Liver (tissue), 9 donors: Measurements from ENCODE around the gene TEC. TPM values are rescaled to one million over a fixed set of nuclear protein-coding genes. Genes with fewer than 3 reads are reported as not detected.
A peak's percentile ranks its signal among the peaks of the same experiment; 100 is the strongest.
"Not testable (repeated sequence)": the region's sequence is repeated elsewhere in the genome, so short reads cannot be mapped to it uniquely, and the experiment has no call there.

ENCODE experiments used
- DNase-seq: peaks from one replicate; pipeline ENCODE4 v3.0.0-alpha.2; 2017; ENCODE audit warnings: low spot score
- H3K27ac ChIP-seq, 2 donors: one replicate each; pipeline ENCODE4 v1.7.0; 2013; ENCODE audit warnings: inconsistent platforms in 2 of 2, low read length in 2 of 2, control low read depth in 1 of 2, low read depth in 1 of 2, mild to moderate bottlenecking in 1 of 2
- H3K27me3 ChIP-seq, 4 donors: one replicate each; pipeline versions ENCODE4 v1.6.1 to v1.7.0; 2013; ENCODE audit warnings: low read length in 3 of 4, inconsistent platforms in 1 of 4, mild to moderate bottlenecking in 1 of 4, moderate library complexity in 1 of 4; ENCODE audit not compliant: control insufficient read depth in 4 of 4, insufficient read depth in 4 of 4
- H3K36me3 ChIP-seq, 4 donors: one replicate each; pipeline versions ENCODE4 v1.6.1 to v1.7.0; 2013; ENCODE audit warnings: low read length in 3 of 4, mild to moderate bottlenecking in 3 of 4, low read depth in 1 of 4, moderate library complexity in 1 of 4; ENCODE audit not compliant: control insufficient read depth in 4 of 4, insufficient read depth in 3 of 4
- H3K4me1 ChIP-seq, 4 donors: one replicate each; pipeline versions ENCODE4 v1.6.1 to v1.7.0; 2013; ENCODE audit warnings: low read length in 3 of 4, mild to moderate bottlenecking in 3 of 4, moderate library complexity in 1 of 4; ENCODE audit not compliant: control insufficient read depth in 4 of 4, insufficient read depth in 4 of 4
- H3K4me3 ChIP-seq, 3 donors: one replicate each; pipeline versions ENCODE4 v1.6.1 to v1.7.0; 2013; ENCODE audit warnings: low read length in 3 of 3, control low read depth in 1 of 3, low read depth in 1 of 3, mild to moderate bottlenecking in 1 of 3
- H3K9ac ChIP-seq, 2 donors: one replicate each; pipeline ENCODE4 v1.7.0; 2013; ENCODE audit warnings: low read length in 2 of 2, mild to moderate bottlenecking in 2 of 2, moderate library complexity in 2 of 2, control low read depth in 1 of 2, low read depth in 1 of 2
- H3K9me3 ChIP-seq, 4 donors: one replicate each; pipeline versions ENCODE4 v1.6.1 to v1.7.0; 2013; ENCODE audit warnings: low read length in 3 of 4; ENCODE audit not compliant: control insufficient read depth in 4 of 4
- ATF3 ChIP-seq: IDR thresholded peaks from 2 replicates; pipeline ENCODE4 v1.6.1; 2016; ENCODE audit warnings: antibody characterized with exemption
- EGR1 ChIP-seq, 2 donors: IDR thresholded peaks; 2 replicates each; pipeline ENCODE4 v1.6.1; 2016 to 2018; ENCODE audit warnings: antibody characterized with exemption in 2 of 2, low read depth in 2 of 2
- FOXA1 ChIP-seq: IDR thresholded peaks from 2 replicates; pipeline ENCODE4 v1.6.1; 2016; ENCODE audit warnings: antibody characterized with exemption
- FOXA2 ChIP-seq: IDR thresholded peaks from 2 replicates; pipeline ENCODE4 v1.6.1; 2016; ENCODE audit warnings: antibody characterized with exemption
- HNF4A ChIP-seq, 2 donors: conservative IDR thresholded peaks; 2 replicates each; pipeline ENCODE4 v1.6.1; 2016; ENCODE audit warnings: antibody characterized with exemption in 2 of 2, mild to moderate bottlenecking in 2 of 2
- HNF4G ChIP-seq: IDR thresholded peaks from 2 replicates; pipeline ENCODE4 v1.6.1; 2016; ENCODE audit warnings: antibody characterized with exemption
- JUND ChIP-seq, 2 donors: IDR thresholded peaks; 2 replicates each; pipeline ENCODE4 v1.6.1; 2016; ENCODE audit warnings: antibody characterized with exemption in 2 of 2
- MAX ChIP-seq: IDR thresholded peaks from 2 replicates; pipeline ENCODE4 v1.6.1; 2016; ENCODE audit warnings: antibody characterized with exemption
- NR2F2 ChIP-seq: IDR thresholded peaks from 2 replicates; pipeline ENCODE4 v1.6.1; 2016; ENCODE audit warnings: antibody characterized with exemption
- RAD21 ChIP-seq, 2 donors: IDR thresholded peaks; 2 replicates each; pipeline ENCODE4 v1.6.1; 2016; ENCODE audit warnings: antibody characterized with exemption in 2 of 2, mild to moderate bottlenecking in 2 of 2
- REST ChIP-seq: IDR thresholded peaks from 2 replicates; pipeline ENCODE4 v1.6.1; 2016; ENCODE audit warnings: antibody characterized with exemption, mild to moderate bottlenecking
- RXRA ChIP-seq, 2 donors: IDR thresholded peaks; 2 replicates each; pipeline ENCODE4 v1.6.1; 2017 to 2018; ENCODE audit warnings: antibody characterized with exemption in 2 of 2, mild to moderate bottlenecking in 1 of 2
- TAF1 ChIP-seq: conservative IDR thresholded peaks from 2 replicates; pipeline ENCODE4 v1.6.1; 2016; ENCODE audit warnings: antibody characterized with exemption, mild to moderate bottlenecking
- ZBTB33 ChIP-seq: IDR thresholded peaks from 2 replicates; pipeline ENCODE4 v1.6.1; 2016; ENCODE audit warnings: antibody characterized with exemption
- WGBS: extraction: QIAGEN DNeasy Blood & Tissue Kit; methylation state at CpG from one replicate; pipeline ENCODE4 v1.1.7; 2013; 5-methylcytosine and 5-hydroxymethylcytosine counted together
- polyA plus RNA-seq, 2 donors: library from polyadenylated mRNA; stranded (reverse) in 1 of 2; unstranded in 1 of 2; fragments of 200-250 nt in 1 of 2; fragments of >200 nt in 1 of 2; fragmentation: Nextera tagmentation in 1 of 2; extraction: Ambion mirVana in 1 of 2; gene quantifications; one replicate each; pipeline versions ENCODE4 v1.2.1 to v1.2.3, GENCODE V29; 2013 to 2015
- total RNA-seq, 2 donors: library from RNA; depleted of rRNA; stranded (reverse); fragments of >200 nt; gene quantifications; one replicate each; pipeline ENCODE4 v1.2.3, GENCODE V29; 2014
- donor health status: healthy.
- donor health status: healthy.
- donor health status: healthy.
- donor health status: healthy.
- donor health status: healthy.

Gene TEC
- total and polyA plus RNA-seq, 4 donors, result 1.1 to 4.7 (median 2.0) TPM

- not testable (repeated sequence) for H3K4me3 ChIP-seq, H3K36me3 ChIP-seq, H3K27me3 ChIP-seq, H3K9ac ChIP-seq, H3K9me3 ChIP-seq, DNase-seq, H3K27ac ChIP-seq
- 97% methylated on average over 9 of the region's 9 CpGs for WGBS
- H3K4me1 ChIP-seq, result peaks cover 0 to 16% (median 13%) of the 10 kb centered on the region in 4 donors
Measured at GRCh38 chr4:48164561-48164960, 105.1 kb downstream of the TEC start.

- peaks cover 0 to 16% (median 13%) of the 10 kb centered on the region in 4 donors for H3K4me1 ChIP-seq
- DNase-seq, result no peak
- 26% methylated on average over 1 of the region's 1 CpG for WGBS
- TF ChIP-seq ZBTB33 (no peak), FOXA2 (no peak), RXRA (IDR thresholded peaks at IDR 0.05) (no peak), RAD21 (IDR thresholded peaks at IDR 0.05) (no peak), FOXA1 (no peak), HNF4A (conservative IDR thresholded peaks at IDR 0.05) (no peak), JUND (IDR thresholded peaks at IDR 0.05) (no peak), TAF1 (no peak), ATF3 (no peak), REST (no peak), MAX (no peak), EGR1 (IDR thresholded peaks at IDR 0.05; ENCODE audit: low read depth in 2 of 2) (no peak), NR2F2 (no peak), HNF4G (no peak)
- H3K27me3 ChIP-seq, result no peaks in the 10 kb centered on the region
- H3K27ac ChIP-seq, result no peak overlapping the region
- H3K9me3 ChIP-seq, result no peaks in the 10 kb centered on the region
- H3K9ac ChIP-seq, result peak overlapping the region; percentile 1 to 59
- peaks cover 0 to 5% (median 3%) of the 10 kb centered on the region in 4 donors for H3K36me3 ChIP-seq
- H3K4me3 ChIP-seq, result peak overlapping the region in 2 of 3 donors; percentile 41 to 49
Measured at GRCh38 chr4:48163746-48164145, 105.9 kb downstream of the TEC start.

GRCh38 chr4:48162162-48162561 lies 107.5 kb downstream of the TEC start:
- Histone ChIP-seq H3K9ac (no peak overlapping the region), H3K27ac (peak overlapping the region in 1 of 2 donors; percentile 4), H3K9me3 (no peaks in the 10 kb centered on the region), H3K4me3 (no peak overlapping the region), H3K36me3 (peaks cover 0 to 3% (median 1%) of the 10 kb centered on the region in 4 donors), H3K27me3 (no peaks in the 10 kb centered on the region), H3K4me1 (peaks cover 0 to 16% (median 13%) of the 10 kb centered on the region in 4 donors)
- WGBS, result 64% methylated on average over 4 of the region's 4 CpGs
- DNase-seq, result no peak
- TF ChIP-seq FOXA2 (no peak), HNF4A (conservative IDR thresholded peaks at IDR 0.05) (peak; percentile 17 to 63)
